PC-9 (cell line): Measurements from ENCODE around the gene SYDE1.

ENCODE experiments used
- CTCF ChIP-seq: fragments of 200-600 bp; sonication (generic); conservative IDR thresholded peaks from 2 replicates; pipeline ENCODE4 v1.6.1; 2017; ENCODE audit warnings: mixed run types, antibody characterized with exemption, mild to moderate bottlenecking, moderate library complexity
- EZH2 ChIP-seq: fragments of 200-600 bp; sonication (generic); IDR thresholded peaks from 2 replicates; pipeline ENCODE4 v1.8.0; 2017; ENCODE audit warnings: antibody characterized with exemption, low read depth

- no peak for TF ChIP-seq CTCF
- no peak for TF ChIP-seq EZH2
These were observed 6.3 kb downstream of the SYDE1 start for GRCh38 chr19:15113245-15114152.
